GM23338 (cell line): ENCODE measurements around the gene HIP1. TPM values are rescaled to one million over a fixed set of nuclear protein-coding genes. Genes with fewer than 3 reads are reported as not detected.

Experiments
- ATAC-seq: fragments of 200-7000 bp; cut with Tn5 transposase; 3 replicates; pipeline ENCODE4 v1.9.1; 2020
- DNase-seq: peaks from one replicate; pipeline ENCODE4 v3.0.0-alpha.2; 2015; ENCODE audit warnings: low spot score
- H2AFZ ChIP-seq: fragments of 200-600 bp; sonication (generic); 2 replicates; pipeline ENCODE4 v1.8.0; 2016; ENCODE audit warnings: antibody characterized with exemption, mild to moderate bottlenecking, moderate library complexity
- H3F3A ChIP-seq: fragments of 200-600 bp; sonication (generic); replicated peaks from 2 replicates; pipeline ENCODE4 v1.8.0; 2017; ENCODE audit warnings: antibody characterized with exemption, mixed run types, low read depth
- H3K27ac ChIP-seq: fragments of 200-600 bp; sonication (generic); 2 replicates; pipeline ENCODE4 v1.6.1; 2016; ENCODE audit warnings: low read depth
- H3K27me3 ChIP-seq: fragments of 200-600 bp; sonication (generic); 2 replicates; pipeline ENCODE4 v1.8.0; 2016; ENCODE audit warnings: mild to moderate bottlenecking, mixed run types, moderate library complexity; ENCODE audit not compliant: insufficient read depth
- H3K36me3 ChIP-seq: fragments of 200-600 bp; sonication (generic); 2 replicates; pipeline ENCODE4 v1.8.0; 2016; ENCODE audit warnings: mild to moderate bottlenecking; ENCODE audit not compliant: insufficient read depth
- H3K4me1 ChIP-seq: fragments of 200-600 bp; sonication (generic); 2 replicates; pipeline ENCODE4 v1.8.0; 2016; ENCODE audit warnings: mild to moderate bottlenecking, moderate library complexity; ENCODE audit not compliant: insufficient read depth
- H3K4me2 ChIP-seq: fragments of 200-600 bp; sonication (generic); 2 replicates; pipeline ENCODE4 v1.7.1; 2017; ENCODE audit warnings: mixed run types
- H3K4me3 ChIP-seq: fragments of 200-600 bp; sonication (generic); 2 replicates; pipeline ENCODE4 v1.6.1; 2016; ENCODE audit warnings: mixed run types
- H3K79me2 ChIP-seq: fragments of 200-600 bp; sonication (generic); replicated peaks from 2 replicates; pipeline ENCODE4 v1.8.0; 2017; ENCODE audit warnings: mild to moderate bottlenecking; ENCODE audit not compliant: insufficient read depth
- H3K9me2 ChIP-seq: fragments of 200-600 bp; sonication (generic); 2 replicates; pipeline ENCODE4 v1.8.0; 2017; ENCODE audit not compliant: insufficient read depth
- H4K20me1 ChIP-seq: fragments of 200-600 bp; sonication (generic); replicated peaks from 2 replicates; pipeline ENCODE4 v1.8.0; 2017; ENCODE audit warnings: mild to moderate bottlenecking; ENCODE audit not compliant: insufficient read depth
- H3K27ac Mint-ChIP-seq: 2 replicates; pipeline ENCODE4 v1.8.0; 2020; ENCODE audit warnings: inconsistent platforms, mild to moderate bottlenecking, moderate library complexity, mixed read lengths
- H3K27me3 Mint-ChIP-seq: 3 replicates; pipeline ENCODE4 v1.8.0; 2022; ENCODE audit warnings: low read depth, mild to moderate bottlenecking, moderate library complexity, mixed read lengths, inconsistent platforms; ENCODE audit not compliant: insufficient read depth, poor library complexity
- H3K36me3 Mint-ChIP-seq: 3 replicates; pipeline ENCODE4 v1.8.0; 2021; ENCODE audit warnings: low read depth, mild to moderate bottlenecking, inconsistent platforms, moderate library complexity, mixed read lengths
- H3K4me1 Mint-ChIP-seq: 3 replicates; pipeline ENCODE4 v1.8.0; 2020; ENCODE audit warnings: mild to moderate bottlenecking, inconsistent platforms, mixed read lengths
- H3K4me3 Mint-ChIP-seq: 3 replicates; pipeline ENCODE4 v1.8.0; 2021; ENCODE audit warnings: moderate library complexity, mild to moderate bottlenecking, inconsistent platforms, mixed read lengths
- H3K9me3 Mint-ChIP-seq: 3 replicates; pipeline ENCODE4 v1.8.0; 2020; ENCODE audit warnings: moderate library complexity, mild to moderate bottlenecking, inconsistent platforms, mixed read lengths
- CREB1 ChIP-seq: fragments of 250-450 bp; sonication (Bioruptor Pico); IDR thresholded peaks from 2 replicates; pipeline ENCODE4 v1.5.0; 2020; ENCODE audit warnings: low read depth, mild to moderate bottlenecking, moderate library complexity
- EZH2 ChIP-seq: fragments of 200-600 bp; sonication (generic); IDR thresholded peaks from one replicate; pipeline ENCODE4 v1.8.0; 2017; ENCODE audit warnings: antibody characterized with exemption, mild to moderate bottlenecking, low read depth; ENCODE audit not compliant: unreplicated experiment
- EZH2phosphoT487 ChIP-seq: fragments of 200-600 bp; sonication (generic); IDR thresholded peaks from one replicate; pipeline ENCODE4 v1.8.1; 2018; ENCODE audit warnings: antibody characterized with exemption; ENCODE audit not compliant: unreplicated experiment
- JUNB ChIP-seq: IDR thresholded peaks from one replicate; pipeline ENCODE4 v1.6.1; 2016; ENCODE audit warnings: antibody characterized with exemption; ENCODE audit not compliant: unreplicated experiment
- NANOG ChIP-seq: IDR thresholded peaks from 2 replicates; pipeline ENCODE4 v1.6.1; 2016; ENCODE audit warnings: antibody characterized with exemption, borderline replicate concordance
- POLR2AphosphoS5 ChIP-seq: IDR thresholded peaks from 2 replicates; pipeline ENCODE4 v1.6.1; 2016; ENCODE audit warnings: antibody characterized with exemption, low read depth
- STAT1 ChIP-seq: IDR thresholded peaks from one replicate; pipeline ENCODE4 v1.6.1; 2016; ENCODE audit warnings: antibody characterized with exemption; ENCODE audit not compliant: unreplicated experiment
- ZNF114 ChIP-seq: fragments of 250-450 bp; sonication (Bioruptor Pico); IDR thresholded peaks from 2 replicates; pipeline ENCODE4 v1.5.0; 2020; ENCODE audit warnings: mild to moderate bottlenecking, moderate library complexity
- ZNF331 ChIP-seq: fragments of 250-450 bp; sonication (Bioruptor Pico); IDR thresholded peaks from 2 replicates; pipeline ENCODE4 v1.5.0; 2020; ENCODE audit warnings: low read depth, mild to moderate bottlenecking, moderate library complexity
- polyA plus RNA-seq: library from polyadenylated mRNA; unstranded; fragments of >200 nt; fragmentation: Nextera tagmentation; extraction: Ambion mirVana; gene quantifications from 2 replicates; pipeline ENCODE4 v1.2.1, GENCODE V29; 2016
- total RNA-seq: library from RNA; depleted of rRNA; stranded (reverse); fragments of >200 nt; shearing (Covaris generic); gene quantifications from 2 replicates; pipeline ENCODE4 v1.2.3, GENCODE V29; 2014
- TF ChIP-seq, protein P1 (sequence below): fragments of 250-450 bp; sonication (Bioruptor Pico); IDR thresholded peaks from 2 replicates; pipeline ENCODE4 v1.5.0; 2020; ENCODE audit warnings: mild to moderate bottlenecking, moderate library complexity
- TF ChIP-seq, protein P2 (sequence below), 2 experiments: fragments of 200-600 bp in 1 of 2; sonication (generic) in 1 of 2; conservative IDR thresholded peaks; 2 replicates each; pipeline versions ENCODE4 v1.5.1 to v1.6.1; 2016 to 2017; ENCODE audit warnings: antibody characterized with exemption in 2 of 2, low read depth in 2 of 2, mild to moderate bottlenecking in 2 of 2, moderate library complexity in 1 of 2
- TF ChIP-seq, protein P3 (sequence below): IDR thresholded peaks from 2 replicates; pipeline ENCODE4 v1.6.1; 2016; ENCODE audit warnings: antibody characterized with exemption
- TF ChIP-seq, protein P4 (sequence below): IDR thresholded peaks from one replicate; pipeline ENCODE4 v1.6.1; 2018; ENCODE audit warnings: antibody characterized with exemption; ENCODE audit not compliant: unreplicated experiment

Gene HIP1
- total and polyA plus RNA-seq, 2 experiments from 2014 or later = 24.9 to 80.8 TPM

DNA sequence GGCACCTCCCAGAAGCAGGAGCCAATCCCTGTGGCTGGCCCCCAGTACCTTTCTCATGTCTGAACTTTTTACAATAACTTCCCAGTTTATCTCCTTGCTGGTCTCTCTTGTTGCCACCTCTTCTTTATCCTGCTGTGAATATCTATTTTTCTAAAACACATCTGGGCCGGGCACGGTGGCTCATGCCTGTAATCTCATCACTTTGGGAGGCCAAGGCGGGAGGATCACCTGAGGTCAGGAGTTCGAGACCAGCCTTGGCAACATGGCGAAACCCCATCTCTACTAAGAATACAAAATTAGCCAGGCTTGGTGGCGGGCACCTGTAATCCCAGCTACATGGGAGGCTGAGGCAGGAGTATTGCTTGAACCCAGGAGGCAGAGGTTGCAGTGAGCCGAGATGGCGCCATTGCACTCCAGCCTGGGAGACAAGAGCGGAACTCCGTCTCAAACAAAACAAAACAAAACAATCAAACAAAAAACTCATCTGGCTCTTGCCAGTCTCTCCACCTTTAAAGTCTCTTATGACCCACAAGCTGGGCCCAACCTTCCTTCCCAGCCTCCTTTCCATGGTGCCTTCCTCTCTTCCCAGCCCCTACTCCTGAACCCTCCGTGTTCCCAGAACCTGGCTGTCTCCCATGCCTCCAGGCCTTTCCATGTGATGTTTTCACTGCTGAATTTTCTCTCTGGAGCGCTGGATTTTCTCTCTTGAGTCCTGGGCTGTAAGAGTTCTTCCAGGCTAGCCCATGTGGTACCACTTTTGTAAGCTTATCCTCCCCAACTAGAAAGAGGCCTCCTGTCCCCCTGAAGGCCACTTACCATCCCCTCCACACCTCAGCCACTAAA lies 51.3 kb downstream of the HIP1 start:
- ATAC-seq (no peak), DNase-seq (no peak)
- no peak overlapping the region for H3K4me3 ChIP-seq
- no peaks in the 10 kb centered on the region; the same call in 1 of the 2 replicates for H3K4me1 ChIP-seq
- H3F3A ChIP-seq = no peaks in the 10 kb centered on the region
- H3K9me2 ChIP-seq = no peaks in the 10 kb centered on the region
- peaks cover 8% of the 10 kb centered on the region; the same call in 2 of the 3 replicates for H3K4me1 Mint-ChIP-seq
- H3K79me2 ChIP-seq = no peaks in the 10 kb centered on the region
- H3K36me3 ChIP-seq = no peaks in the 10 kb centered on the region
- H3K27me3 Mint-ChIP-seq = peaks cover 1% of the 10 kb centered on the region
- no peak overlapping the region for H3K4me2 ChIP-seq
- no peak for TF ChIP-seq CREB1 (CRISPR knock-in tag)
- TF ChIP-seq, protein P1, sequence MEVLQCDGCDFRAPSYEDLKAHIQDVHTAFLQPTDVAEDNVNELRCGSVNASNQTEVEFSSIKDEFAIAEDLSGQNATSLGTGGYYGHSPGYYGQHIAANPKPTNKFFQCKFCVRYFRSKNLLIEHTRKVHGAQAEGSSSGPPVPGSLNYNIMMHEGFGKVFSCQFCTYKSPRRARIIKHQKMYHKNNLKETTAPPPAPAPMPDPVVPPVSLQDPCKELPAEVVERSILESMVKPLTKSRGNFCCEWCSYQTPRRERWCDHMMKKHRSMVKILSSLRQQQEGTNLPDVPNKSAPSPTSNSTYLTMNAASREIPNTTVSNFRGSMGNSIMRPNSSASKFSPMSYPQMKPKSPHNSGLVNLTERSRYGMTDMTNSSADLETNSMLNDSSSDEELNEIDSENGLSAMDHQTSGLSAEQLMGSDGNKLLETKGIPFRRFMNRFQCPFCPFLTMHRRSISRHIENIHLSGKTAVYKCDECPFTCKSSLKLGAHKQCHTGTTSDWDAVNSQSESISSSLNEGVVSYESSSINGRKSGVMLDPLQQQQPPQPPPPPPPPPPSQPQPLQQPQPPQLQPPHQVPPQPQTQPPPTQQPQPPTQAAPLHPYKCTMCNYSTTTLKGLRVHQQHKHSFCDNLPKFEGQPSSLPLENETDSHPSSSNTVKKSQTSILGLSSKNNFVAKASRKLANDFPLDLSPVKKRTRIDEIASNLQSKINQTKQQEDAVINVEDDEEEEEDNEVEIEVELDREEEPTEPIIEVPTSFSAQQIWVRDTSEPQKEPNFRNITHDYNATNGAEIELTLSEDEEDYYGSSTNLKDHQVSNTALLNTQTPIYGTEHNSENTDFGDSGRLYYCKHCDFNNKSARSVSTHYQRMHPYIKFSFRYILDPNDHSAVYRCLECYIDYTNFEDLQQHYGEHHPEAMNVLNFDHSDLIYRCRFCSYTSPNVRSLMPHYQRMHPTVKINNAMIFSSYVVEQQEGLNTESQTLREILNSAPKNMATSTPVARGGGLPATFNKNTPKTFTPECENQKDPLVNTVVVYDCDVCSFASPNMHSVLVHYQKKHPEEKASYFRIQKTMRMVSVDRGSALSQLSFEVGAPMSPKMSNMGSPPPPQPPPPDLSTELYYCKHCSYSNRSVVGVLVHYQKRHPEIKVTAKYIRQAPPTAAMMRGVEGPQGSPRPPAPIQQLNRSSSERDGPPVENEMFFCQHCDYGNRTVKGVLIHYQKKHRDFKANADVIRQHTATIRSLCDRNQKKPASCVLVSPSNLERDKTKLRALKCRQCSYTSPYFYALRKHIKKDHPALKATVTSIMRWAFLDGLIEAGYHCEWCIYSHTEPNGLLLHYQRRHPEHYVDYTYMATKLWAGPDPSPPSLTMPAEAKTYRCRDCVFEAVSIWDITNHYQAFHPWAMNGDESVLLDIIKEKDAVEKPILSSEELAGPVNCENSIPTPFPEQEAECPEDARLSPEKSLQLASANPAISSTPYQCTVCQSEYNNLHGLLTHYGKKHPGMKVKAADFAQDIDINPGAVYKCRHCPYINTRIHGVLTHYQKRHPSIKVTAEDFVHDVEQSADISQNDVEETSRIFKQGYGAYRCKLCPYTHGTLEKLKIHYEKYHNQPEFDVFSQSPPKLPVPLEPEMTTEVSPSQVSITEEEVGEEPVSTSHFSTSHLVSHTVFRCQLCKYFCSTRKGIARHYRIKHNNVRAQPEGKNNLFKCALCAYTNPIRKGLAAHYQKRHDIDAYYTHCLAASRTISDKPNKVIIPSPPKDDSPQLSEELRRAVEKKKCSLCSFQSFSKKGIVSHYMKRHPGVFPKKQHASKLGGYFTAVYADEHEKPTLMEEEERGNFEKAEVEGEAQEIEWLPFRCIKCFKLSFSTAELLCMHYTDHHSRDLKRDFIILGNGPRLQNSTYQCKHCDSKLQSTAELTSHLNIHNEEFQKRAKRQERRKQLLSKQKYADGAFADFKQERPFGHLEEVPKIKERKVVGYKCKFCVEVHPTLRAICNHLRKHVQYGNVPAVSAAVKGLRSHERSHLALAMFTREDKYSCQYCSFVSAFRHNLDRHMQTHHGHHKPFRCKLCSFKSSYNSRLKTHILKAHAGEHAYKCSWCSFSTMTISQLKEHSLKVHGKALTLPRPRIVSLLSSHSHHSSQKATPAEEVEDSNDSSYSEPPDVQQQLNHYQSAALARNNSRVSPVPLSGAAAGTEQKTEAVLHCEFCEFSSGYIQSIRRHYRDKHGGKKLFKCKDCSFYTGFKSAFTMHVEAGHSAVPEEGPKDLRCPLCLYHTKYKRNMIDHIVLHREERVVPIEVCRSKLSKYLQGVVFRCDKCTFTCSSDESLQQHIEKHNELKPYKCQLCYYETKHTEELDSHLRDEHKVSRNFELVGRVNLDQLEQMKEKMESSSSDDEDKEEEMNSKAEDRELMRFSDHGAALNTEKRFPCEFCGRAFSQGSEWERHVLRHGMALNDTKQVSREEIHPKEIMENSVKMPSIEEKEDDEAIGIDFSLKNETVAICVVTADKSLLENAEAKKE (CRISPR knock-in tag) = no peak
- no peak for TF ChIP-seq EZH2
- TF ChIP-seq STAT1 = no peak
- no peak for TF ChIP-seq JUNB
- TF ChIP-seq NANOG = no peak
- TF ChIP-seq ZNF331 = no peak
- TF ChIP-seq ZNF114 (CRISPR knock-in tag) = no peak
- TF ChIP-seq, protein P2, sequence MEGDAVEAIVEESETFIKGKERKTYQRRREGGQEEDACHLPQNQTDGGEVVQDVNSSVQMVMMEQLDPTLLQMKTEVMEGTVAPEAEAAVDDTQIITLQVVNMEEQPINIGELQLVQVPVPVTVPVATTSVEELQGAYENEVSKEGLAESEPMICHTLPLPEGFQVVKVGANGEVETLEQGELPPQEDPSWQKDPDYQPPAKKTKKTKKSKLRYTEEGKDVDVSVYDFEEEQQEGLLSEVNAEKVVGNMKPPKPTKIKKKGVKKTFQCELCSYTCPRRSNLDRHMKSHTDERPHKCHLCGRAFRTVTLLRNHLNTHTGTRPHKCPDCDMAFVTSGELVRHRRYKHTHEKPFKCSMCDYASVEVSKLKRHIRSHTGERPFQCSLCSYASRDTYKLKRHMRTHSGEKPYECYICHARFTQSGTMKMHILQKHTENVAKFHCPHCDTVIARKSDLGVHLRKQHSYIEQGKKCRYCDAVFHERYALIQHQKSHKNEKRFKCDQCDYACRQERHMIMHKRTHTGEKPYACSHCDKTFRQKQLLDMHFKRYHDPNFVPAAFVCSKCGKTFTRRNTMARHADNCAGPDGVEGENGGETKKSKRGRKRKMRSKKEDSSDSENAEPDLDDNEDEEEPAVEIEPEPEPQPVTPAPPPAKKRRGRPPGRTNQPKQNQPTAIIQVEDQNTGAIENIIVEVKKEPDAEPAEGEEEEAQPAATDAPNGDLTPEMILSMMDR (conservative IDR thresholded peaks at IDR 0.05; ENCODE audit: low read depth in 2 of 2) = no peak
- TF ChIP-seq POLR2AphosphoS5 = no peak
- TF ChIP-seq, protein P3, sequence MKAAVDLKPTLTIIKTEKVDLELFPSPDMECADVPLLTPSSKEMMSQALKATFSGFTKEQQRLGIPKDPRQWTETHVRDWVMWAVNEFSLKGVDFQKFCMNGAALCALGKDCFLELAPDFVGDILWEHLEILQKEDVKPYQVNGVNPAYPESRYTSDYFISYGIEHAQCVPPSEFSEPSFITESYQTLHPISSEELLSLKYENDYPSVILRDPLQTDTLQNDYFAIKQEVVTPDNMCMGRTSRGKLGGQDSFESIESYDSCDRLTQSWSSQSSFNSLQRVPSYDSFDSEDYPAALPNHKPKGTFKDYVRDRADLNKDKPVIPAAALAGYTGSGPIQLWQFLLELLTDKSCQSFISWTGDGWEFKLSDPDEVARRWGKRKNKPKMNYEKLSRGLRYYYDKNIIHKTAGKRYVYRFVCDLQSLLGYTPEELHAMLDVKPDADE = no peak
- TF ChIP-seq EZH2phosphoT487 = no peak
- TF ChIP-seq, protein P4, sequence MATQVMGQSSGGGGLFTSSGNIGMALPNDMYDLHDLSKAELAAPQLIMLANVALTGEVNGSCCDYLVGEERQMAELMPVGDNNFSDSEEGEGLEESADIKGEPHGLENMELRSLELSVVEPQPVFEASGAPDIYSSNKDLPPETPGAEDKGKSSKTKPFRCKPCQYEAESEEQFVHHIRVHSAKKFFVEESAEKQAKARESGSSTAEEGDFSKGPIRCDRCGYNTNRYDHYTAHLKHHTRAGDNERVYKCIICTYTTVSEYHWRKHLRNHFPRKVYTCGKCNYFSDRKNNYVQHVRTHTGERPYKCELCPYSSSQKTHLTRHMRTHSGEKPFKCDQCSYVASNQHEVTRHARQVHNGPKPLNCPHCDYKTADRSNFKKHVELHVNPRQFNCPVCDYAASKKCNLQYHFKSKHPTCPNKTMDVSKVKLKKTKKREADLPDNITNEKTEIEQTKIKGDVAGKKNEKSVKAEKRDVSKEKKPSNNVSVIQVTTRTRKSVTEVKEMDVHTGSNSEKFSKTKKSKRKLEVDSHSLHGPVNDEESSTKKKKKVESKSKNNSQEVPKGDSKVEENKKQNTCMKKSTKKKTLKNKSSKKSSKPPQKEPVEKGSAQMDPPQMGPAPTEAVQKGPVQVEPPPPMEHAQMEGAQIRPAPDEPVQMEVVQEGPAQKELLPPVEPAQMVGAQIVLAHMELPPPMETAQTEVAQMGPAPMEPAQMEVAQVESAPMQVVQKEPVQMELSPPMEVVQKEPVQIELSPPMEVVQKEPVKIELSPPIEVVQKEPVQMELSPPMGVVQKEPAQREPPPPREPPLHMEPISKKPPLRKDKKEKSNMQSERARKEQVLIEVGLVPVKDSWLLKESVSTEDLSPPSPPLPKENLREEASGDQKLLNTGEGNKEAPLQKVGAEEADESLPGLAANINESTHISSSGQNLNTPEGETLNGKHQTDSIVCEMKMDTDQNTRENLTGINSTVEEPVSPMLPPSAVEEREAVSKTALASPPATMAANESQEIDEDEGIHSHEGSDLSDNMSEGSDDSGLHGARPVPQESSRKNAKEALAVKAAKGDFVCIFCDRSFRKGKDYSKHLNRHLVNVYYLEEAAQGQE = no peak
- no peaks in the 10 kb centered on the region for H3K27me3 ChIP-seq
- H4K20me1 ChIP-seq = no peaks in the 10 kb centered on the region
- H3K27ac Mint-ChIP-seq = no peak overlapping the region
- H3K9me3 Mint-ChIP-seq = no peaks in the 10 kb centered on the region
- no peak overlapping the region for H2AFZ ChIP-seq
- no peak overlapping the region for H3K4me3 Mint-ChIP-seq
- no peaks in the 10 kb centered on the region for H3K36me3 Mint-ChIP-seq
- H3K27ac ChIP-seq = no peak overlapping the region
